LNCaP clone FGC (cell line): ENCODE data around the gene PCSK6.

Experiments used
- DNase-seq: peaks from one replicate; pipeline ENCODE4 v3.0.0-alpha.2; 2011; ENCODE audit warnings: low read depth
- H3K4me3 ChIP-seq: 2 replicates; pipeline ENCODE4 v1.5.1; 2011; ENCODE audit warnings: mild to moderate bottlenecking, low read depth, low read length, control low read depth
- TF ChIP-seq, protein P1 (sequence below): IDR thresholded peaks from 2 replicates; pipeline ENCODE4 v1.5.1; 2012; ENCODE audit warnings: mild to moderate bottlenecking; ENCODE audit not compliant: control insufficient read depth, insufficient read depth; ENCODE audit errors: extremely low read depth

PCSK6 gene

DNA sequence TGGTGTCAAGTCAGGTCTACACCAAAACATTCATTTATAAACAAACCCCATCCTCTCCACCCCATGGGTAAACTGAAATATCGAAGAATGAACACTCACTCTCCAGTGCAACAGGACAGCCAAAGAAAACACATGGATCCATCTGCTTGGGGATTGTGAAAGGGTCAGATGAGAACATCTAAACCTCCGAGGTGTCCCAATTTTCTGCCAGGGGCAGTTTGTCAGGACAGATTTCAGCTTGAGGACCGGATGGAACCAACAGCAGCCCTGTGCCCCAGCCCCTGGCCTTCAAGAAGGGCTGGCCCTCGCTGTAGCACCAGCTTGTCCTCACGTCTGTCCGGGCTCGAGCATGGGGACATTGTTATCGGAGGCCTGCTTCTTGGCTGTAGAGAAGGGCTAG, 45.5 kb downstream of the PCSK6 start:
- no peak for DNase-seq
- TF ChIP-seq, protein P1, sequence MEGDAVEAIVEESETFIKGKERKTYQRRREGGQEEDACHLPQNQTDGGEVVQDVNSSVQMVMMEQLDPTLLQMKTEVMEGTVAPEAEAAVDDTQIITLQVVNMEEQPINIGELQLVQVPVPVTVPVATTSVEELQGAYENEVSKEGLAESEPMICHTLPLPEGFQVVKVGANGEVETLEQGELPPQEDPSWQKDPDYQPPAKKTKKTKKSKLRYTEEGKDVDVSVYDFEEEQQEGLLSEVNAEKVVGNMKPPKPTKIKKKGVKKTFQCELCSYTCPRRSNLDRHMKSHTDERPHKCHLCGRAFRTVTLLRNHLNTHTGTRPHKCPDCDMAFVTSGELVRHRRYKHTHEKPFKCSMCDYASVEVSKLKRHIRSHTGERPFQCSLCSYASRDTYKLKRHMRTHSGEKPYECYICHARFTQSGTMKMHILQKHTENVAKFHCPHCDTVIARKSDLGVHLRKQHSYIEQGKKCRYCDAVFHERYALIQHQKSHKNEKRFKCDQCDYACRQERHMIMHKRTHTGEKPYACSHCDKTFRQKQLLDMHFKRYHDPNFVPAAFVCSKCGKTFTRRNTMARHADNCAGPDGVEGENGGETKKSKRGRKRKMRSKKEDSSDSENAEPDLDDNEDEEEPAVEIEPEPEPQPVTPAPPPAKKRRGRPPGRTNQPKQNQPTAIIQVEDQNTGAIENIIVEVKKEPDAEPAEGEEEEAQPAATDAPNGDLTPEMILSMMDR: no peak
- H3K4me3 ChIP-seq: no peak overlapping the region

DNA sequence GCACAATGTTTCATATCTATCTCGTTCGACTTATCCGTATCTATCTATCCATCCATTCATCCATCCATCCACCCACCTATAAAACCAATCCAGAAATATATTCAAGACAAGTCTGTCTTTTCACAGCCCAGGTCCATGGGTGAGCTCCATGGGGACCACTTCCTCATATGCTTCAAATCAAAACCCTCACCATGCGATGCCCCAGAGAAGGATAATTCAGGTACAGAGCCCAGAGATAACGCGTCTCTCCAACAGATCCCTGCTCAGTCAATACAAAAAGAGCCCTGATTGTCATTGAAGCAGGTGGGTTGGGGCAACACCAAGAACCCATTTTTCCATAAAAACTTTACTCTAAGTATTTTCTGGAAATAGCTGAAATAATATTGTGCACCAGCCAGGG, 47.2 kb downstream of the PCSK6 start:
- TF ChIP-seq, protein P1: no peak
- H3K4me3 ChIP-seq: no peak overlapping the region
- DNase-seq: no peak

GRCh38 chr15:101441696-101442095, 47.8 kb downstream of the PCSK6 start:
- DNase-seq: no peak
- TF ChIP-seq, protein P1: no peak
- H3K4me3 ChIP-seq: no peak overlapping the region

- no peak overlapping the region for H3K4me3 ChIP-seq
- peak; percentile 90 for DNase-seq
- TF ChIP-seq, protein P1: no peak
Observed at GRCh38 chr15:101440846-101441590, 48.5 kb downstream of the PCSK6 start.

GRCh38 chr15:101439920-101440319, 49.6 kb downstream of the PCSK6 start:
- TF ChIP-seq, protein P1: no peak
- H3K4me3 ChIP-seq: no peak overlapping the region
- no peak for DNase-seq

GRCh38 chr15:101439285-101439919, 50.1 kb downstream of the PCSK6 start:
- no peak overlapping the region for H3K4me3 ChIP-seq
- TF ChIP-seq, protein P1: no peak
- DNase-seq: no peak
